ENCODE measurements around the gene ETFA.

- TF ChIP-seq CTCF (IDR thresholded peaks at IDR 0.05; ENCODE audit: low read depth, low read length) = no peak
- no peak for TF ChIP-seq POLR2A (IDR thresholded peaks at IDR 0.05; ENCODE audit: extremely low read depth, insufficient read length)
- TF ChIP-seq, protein P1, sequence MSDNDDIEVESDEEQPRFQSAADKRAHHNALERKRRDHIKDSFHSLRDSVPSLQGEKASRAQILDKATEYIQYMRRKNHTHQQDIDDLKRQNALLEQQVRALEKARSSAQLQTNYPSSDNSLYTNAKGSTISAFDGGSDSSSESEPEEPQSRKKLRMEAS (IDR thresholded peaks at IDR 0.05; ENCODE audit: low read depth, low read length) = no peak
Observed at GRCh38 chr15:76299786-76300185, 11.5 kb downstream of the ETFA start.
